HG02938 (cell line): ENCODE data around the gene TSHZ1.

Experiments
- ATAC-seq: cut with Tn5 transposase; IDR thresholded peaks from one replicate; pipeline ENCODE4 v1.9.1; 2021; ENCODE audit warnings: mild to moderate bottlenecking, moderate library complexity; ENCODE audit not compliant: unreplicated experiment

TSHZ1 gene

DNA sequence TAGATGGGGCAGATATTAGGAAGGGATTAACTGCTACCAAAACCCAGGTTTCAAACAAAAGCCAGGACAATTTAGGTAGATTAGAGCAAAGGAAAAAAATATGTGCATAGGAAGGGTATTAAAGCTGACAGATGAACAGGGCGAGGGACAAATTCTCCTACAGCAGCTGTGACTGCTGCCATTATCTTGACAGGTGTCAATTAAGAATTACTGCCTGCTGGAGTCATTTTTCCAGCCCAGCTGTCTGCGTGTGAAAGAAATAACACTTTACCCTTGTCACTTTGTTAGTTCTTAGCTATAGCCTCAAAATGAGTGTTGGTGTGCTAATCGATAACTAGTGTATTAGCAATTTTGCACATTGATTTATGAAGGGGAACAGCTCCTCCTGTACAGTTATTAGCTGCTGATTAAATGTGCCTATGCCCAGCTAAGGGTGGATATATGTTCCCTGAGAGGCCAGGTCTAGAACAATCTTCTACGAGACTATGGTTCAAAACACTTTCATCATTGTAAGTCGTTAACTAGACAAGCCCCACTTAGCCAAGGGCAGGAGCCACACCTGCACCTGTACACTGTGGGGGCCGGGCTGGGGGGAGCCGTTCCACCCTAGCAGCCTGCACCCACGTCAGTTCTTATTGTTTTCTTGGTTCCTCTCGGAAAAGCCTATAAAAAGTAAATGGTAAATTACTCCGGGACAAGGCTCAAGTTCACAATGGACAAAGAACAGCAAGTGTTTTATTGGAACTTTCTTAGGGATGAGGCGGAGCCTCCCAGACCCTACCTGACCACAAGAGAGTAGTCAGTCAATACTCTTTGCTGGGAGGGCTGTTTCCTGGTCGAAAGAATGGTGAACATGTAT lies 7.7 kb downstream of the TSHZ1 start:
- ATAC-seq, result no peak

DNA sequence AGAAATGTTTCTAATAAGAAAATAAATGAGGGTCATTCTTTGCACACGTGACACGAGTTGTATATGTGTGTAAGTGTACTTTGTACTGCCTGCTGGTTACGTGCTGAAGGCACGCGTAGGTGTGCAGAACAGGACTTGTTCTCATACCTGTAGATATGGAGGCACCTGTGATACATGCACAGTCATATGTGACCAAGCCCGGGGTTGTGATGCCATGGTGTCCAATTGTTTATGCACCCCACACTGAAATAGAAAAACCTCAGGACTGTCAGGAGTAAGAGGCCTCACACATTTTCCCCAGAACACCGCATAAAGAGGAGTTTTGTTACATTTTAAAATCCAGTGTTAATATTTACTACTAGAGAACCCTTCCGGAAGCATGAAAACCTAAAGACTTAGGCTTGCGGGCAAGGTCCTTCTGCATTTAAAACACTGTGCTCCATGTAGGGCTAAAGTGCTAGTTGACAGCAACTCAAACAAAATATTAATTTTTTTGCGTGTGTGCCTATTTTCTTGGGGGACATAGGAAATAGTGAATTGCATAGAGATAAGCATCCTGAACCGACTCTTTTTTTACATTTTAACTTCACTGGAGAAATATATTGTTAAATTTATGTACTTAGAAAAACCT lies 9.3 kb downstream of the TSHZ1 start:
- ATAC-seq, result no peak

DNA sequence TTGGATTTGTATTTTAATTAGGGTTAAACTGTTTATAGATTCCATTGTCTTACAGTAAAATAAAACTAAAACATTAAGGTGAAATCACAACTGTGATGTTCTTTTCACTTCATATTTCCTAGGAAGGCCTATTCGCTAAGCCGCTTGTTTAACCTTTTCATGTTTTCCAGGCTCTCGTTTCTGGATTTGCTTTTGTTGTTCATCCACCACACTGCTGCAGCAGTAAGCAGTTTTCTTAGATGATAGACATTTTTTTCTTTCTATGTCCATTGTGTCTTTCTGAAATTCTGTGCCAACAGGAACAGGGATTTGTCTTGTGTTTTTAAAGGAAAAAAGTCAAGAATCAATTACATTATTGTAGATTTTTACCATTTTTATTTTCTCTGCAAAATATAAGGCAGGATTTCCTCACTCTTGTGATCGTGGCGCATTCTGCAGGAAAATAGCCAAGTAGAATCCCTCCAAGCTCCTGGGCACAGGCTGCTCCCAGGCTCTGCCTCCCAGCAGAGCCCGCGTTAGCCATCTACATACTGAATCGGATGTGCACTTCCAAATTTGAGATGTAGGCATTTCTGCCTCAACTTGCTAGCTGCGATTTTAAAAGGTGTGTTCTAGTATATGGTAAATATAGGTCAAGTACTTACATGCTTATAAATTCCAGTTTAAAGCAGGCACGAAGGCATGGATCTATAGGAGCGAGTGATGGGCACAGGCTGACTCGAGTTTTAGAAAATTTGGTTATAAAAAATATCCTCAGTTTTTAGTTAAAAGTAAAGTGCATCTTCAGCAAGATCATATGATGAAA lies 10.2 kb downstream of the TSHZ1 start:
- ATAC-seq, result no peak

DNA sequence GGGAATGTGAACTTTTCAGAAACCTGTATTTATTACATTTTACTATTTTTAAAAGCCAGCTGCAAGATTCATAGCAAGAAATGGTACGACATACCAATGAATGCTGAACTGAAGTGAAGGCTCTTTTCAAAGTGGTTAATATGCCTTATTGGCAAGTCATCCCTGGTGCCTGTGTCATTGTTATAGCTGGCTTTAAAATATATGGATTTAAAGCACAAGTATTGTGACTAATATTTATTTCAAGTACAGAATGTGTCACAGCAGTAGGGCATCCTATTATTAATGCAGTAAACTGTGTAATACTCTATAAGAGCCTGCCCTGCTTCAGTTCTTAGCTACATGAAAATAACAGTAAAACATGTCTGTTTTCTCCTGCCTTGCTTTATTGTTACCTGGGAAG lies 10.8 kb downstream of the TSHZ1 start:
- no peak for ATAC-seq

DNA sequence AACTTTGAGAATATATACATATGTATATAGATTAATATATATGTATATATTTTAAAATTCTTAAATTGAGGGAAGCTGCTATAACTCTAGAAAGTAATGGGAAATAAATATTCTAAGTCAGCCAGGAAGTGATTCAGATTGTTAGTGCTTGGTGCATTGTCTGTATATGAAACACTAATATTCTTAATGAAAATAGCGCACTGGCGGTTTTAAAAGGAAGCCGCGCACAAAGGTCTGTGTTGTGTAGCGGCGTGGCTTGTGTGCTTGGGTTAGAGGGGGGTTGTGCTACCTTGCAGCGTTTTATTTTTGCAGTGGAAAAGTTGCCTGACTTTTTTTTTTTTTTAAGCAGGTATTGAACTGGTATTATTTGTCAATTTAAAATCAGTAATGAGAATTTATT lies 11.3 kb downstream of the TSHZ1 start:
- no peak for ATAC-seq

GRCh38 chr18:75222407-75222806 lies 11.8 kb downstream of the TSHZ1 start:
- no peak for ATAC-seq

- no peak for ATAC-seq
These were observed 13.2 kb downstream of the TSHZ1 start for GRCh38 chr18:75223687-75224347.

- ATAC-seq, result no peak
These were observed 15.8 kb downstream of the TSHZ1 start for GRCh38 chr18:75226286-75226955.

DNA sequence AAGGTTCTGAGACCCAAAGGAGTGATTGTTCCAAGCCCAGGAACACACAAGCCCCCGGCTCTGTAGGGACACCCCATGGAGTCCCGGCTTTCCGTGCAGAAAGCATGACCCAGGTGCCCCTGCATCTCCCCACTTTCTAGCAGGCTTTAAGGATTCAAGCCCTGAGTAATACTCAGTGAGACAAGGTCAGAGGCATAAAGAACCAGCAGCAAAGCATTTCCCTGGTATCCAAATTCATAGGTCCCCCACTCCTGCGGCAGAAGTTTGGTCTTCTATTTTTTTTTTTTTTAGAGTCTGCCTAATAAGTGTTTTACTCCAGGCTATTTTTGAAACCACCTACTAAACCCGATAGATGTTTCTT lies 16.3 kb downstream of the TSHZ1 start:
- ATAC-seq, result no peak

- ATAC-seq, result no peak
These were observed 17.1 kb downstream of the TSHZ1 start for GRCh38 chr18:75227535-75228296.

DNA sequence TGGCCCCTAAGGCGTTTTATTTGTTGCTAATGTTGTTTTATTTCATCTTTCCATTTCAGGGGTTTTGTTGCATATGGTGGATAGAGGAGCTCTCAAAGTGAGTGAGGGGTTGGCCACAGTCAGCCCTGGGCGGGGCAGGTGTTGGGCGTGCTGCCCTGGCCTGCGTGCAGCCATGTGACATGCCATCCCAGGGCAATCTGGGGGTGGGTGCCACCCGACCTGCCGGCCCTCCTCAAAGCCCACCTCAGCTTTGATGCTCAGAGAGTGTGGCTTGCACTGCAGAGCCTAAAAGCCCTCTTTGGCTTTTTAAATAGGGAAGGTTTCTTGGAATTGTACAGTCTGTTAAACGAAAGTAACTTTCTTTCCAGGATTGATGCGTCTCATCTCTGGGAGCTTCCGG lies 18.4 kb downstream of the TSHZ1 start:
- no peak for ATAC-seq

DNA sequence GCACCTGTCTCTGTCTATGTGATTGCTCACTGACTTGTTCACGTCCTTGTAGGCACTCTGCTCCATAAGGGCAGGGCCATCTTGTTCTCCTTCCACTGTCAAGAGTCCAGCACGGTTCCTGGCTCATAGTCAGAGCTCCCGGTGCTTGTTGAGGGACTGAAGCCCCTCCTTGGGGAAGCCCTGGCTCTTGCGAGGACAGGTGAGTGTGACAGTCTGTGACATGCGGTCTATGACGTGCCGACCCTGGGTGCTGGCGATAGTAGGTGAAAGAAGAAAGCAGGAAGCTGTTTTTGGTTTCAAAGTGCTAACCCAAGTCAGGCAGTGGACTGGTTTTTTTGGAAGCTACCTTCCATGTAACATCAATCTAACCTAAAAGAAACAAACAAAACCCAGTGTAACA lies 18.8 kb downstream of the TSHZ1 start:
- ATAC-seq, result no peak

GRCh38 chr18:75230163-75231052 lies 19.8 kb downstream of the TSHZ1 start:
- no peak for ATAC-seq

GRCh38 chr18:75231053-75231406 lies 20.4 kb downstream of the TSHZ1 start:
- ATAC-seq, result no peak

GRCh38 chr18:75234901-75235300 lies 24.3 kb downstream of the TSHZ1 start:
- no peak for ATAC-seq

DNA sequence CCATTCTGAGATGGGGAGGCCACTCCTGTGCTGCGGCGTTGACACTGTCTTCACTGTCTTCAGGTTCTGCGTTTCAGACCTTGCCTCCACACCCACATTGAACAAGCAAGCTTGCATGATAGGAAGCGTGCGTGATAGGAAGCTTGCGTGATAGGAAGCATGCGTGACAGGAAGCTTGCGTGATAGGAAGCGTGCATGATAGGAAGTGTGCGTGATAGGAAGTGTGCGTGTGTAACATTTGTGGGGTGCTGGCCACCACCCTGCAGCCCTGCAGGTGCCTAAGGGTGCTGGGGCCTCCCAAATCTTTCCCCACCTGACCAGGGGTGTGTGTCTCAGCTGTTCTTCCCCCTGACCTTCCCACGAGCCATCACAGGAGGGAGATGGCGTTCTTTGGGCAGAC lies 25.3 kb downstream of the TSHZ1 start:
- no peak for ATAC-seq

DNA sequence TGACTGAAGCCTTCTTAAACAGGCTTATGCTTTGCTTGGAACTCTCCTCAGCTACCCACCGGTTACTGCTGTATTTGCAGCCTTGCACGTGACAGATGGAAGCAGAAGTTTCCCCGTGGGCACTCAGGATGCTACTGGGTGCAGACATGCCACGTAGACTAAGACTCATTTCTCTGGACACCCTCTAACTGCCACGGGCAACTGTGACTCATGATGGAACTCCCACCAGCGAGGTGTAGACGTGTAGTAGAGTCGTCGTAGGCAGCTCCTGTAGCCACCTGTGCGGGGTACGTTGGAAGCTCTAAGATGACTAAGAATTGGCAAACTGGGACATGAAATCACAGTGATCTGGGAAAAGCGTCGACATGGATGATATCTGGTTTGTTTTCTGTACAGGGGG lies 27.5 kb downstream of the TSHZ1 start:
- ATAC-seq, result no peak

DNA sequence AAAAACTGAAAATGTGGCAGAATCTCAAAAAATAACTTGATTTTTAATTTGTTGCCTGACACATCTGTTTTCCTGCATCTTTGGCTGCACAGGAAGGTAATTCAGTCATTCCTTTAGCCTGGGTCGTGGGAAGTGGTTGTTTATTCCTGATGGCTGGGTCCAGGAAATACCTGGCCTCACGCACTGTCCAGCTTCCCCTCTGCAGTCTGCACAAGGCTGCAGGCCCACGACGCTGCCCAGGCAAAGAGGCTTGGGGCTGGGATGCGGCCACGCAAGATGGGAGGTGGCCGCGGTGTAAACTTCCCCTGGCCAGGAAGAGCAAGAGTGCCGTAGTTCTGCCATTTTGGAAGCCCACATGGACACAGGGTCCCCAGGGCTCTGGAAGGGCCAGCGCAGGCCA lies 28.2 kb downstream of the TSHZ1 start:
- ATAC-seq, result no peak

GRCh38 chr18:75240433-75240832 lies 29.8 kb downstream of the TSHZ1 start:
- ATAC-seq, result no peak
